GM12801 (cell line): Measurements from ENCODE around the gene HCRTR1.

ENCODE experiments used
- TF ChIP-seq, protein P1 (sequence below): IDR thresholded peaks from one replicate; pipeline ENCODE4 v1.5.1; 2011; ENCODE audit warnings: control low read depth; ENCODE audit not compliant: insufficient read length; ENCODE audit errors: extremely low read depth

The HCRTR1 gene

DNA sequence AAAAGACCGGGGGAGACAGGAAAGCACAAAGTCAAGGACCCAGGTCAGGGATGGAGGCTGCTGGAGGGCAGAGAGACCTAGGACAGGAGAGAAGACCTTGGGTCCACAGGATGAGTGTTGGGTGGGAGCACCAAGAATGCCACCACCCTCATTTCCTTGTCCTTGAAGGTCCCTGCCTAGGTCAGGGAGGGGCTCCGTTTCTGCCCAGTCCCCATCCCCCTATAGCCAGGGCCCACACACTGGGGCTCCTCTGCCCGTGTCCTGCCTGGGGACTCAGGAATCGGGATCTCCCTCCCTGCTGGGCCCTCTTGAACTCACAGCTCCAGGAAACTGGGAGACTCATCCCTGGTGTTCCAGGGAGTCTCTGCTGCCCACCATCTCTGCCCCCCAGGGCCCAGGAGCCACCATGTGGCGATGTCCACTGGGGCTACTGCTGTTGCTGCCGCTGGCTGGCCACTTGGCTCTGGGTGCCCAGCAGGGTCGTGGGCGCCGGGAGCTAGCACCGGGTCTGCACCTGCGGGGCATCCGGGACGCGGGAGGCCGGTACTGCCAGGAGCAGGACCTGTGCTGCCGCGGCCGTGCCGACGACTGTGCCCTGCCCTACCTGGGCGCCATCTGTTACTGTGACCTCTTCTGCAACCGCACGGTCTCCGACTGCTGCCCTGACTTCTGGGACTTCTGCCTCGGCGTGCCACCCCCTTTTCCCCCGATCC is 40.6 kb upstream of the HCRTR1 start:
- TF ChIP-seq, protein P1, sequence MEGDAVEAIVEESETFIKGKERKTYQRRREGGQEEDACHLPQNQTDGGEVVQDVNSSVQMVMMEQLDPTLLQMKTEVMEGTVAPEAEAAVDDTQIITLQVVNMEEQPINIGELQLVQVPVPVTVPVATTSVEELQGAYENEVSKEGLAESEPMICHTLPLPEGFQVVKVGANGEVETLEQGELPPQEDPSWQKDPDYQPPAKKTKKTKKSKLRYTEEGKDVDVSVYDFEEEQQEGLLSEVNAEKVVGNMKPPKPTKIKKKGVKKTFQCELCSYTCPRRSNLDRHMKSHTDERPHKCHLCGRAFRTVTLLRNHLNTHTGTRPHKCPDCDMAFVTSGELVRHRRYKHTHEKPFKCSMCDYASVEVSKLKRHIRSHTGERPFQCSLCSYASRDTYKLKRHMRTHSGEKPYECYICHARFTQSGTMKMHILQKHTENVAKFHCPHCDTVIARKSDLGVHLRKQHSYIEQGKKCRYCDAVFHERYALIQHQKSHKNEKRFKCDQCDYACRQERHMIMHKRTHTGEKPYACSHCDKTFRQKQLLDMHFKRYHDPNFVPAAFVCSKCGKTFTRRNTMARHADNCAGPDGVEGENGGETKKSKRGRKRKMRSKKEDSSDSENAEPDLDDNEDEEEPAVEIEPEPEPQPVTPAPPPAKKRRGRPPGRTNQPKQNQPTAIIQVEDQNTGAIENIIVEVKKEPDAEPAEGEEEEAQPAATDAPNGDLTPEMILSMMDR, result no peak

DNA sequence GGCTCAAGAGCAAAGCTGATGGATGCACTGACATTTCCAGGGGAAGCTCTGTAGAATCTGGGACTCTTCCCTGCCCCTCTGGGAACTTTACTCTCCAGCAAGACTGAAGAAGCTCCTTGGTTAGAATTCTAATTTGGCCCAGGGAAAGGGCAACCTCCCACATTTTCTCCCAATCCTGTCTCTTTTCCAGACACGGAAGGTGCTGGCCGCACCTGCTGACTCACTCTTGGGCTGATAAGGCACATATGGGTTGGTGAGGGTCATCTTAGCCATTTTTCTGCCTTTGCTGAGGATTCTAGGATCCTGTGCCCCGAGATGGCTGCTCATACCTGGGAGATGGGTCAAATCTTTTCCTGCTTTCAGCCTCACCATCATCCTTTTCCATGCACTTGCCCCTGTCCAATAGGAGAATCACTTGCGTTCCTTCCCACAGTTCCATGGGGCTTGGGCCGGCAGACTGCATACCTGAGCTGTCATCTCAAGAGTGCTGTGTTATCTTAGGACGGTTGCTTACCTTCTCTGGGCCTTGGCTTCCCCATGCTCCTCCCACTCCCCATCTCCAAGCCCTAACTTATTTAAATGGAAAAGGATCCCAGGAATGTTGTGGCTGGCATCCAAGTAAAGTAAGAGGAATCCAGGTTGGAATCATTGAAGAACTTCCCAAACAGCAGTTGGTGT is 39.8 kb upstream of the HCRTR1 start:
- TF ChIP-seq, protein P1, result no peak

DNA sequence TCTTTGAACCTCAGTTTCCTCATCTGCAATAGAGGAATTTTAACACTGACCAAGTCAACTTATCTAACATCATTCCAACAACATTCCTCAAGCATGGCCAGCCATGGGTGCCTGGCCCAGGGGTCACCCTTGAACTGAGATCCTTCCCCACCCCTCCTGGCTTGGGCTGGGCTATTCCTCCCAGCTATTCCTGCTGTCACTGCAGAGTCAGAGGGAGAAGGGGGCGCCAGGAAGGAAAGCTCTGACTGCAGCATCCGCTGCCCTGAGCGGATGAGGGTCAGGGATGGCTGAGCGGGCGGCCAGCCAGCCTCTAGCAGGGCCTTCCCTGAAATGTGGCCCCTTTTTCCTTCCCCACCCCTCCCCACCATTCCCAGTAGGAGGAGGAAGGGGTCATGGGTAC is 38.1 kb upstream of the HCRTR1 start:
- TF ChIP-seq, protein P1, result no peak

DNA sequence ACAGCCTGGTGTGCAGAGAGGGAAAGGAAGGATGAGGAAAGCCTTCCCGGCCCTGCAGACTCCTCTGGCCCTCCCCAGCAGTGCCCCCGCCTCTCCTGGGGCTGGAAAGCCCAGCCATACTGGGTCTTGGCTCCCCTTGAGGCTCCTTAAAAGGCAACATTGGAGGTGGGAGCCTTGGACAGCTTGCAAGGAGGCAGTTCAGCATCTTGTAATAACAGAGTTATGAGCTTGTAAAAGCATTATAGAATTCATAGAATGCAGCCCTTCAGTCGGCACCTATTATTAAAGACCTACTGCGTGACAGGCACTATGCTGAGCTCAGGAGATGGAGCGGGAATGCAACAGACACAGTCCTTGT is 37.0 kb upstream of the HCRTR1 start:
- TF ChIP-seq, protein P1, result no peak

DNA sequence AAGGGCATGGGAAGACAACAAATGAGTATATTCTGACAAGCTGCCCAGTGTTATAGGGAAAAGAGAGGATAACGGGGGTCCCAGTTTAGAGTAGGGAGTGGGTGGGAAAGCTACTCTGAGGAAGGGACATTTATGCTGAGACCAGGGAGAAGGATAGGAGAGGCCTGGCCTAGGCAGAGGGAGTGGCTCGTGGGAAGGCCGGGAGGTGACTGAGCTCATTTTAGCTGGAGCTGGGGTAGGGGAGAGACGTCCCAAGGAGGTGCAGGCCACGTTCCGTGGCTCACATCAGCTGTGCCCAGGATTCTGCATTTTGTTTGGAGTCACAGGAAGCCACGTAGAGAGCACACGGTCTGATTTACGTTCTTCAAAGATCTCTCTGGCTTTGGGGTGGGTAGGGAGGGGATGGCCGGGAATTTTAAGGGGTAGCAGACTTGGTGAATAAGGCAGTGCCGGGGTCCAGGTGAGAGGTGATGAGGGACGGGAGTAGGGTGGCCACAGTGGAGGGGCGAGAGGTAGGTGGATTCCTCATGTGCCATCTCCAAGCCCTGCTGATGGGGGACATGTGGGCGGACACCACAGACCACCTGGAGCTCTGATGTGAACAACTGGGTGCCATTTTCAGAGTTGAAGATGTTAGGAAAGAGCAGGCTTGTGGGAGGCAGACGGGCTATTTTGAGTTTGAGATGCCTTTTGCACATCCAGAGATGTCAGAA is 36.4 kb upstream of the HCRTR1 start:
- TF ChIP-seq, protein P1, result no peak

DNA sequence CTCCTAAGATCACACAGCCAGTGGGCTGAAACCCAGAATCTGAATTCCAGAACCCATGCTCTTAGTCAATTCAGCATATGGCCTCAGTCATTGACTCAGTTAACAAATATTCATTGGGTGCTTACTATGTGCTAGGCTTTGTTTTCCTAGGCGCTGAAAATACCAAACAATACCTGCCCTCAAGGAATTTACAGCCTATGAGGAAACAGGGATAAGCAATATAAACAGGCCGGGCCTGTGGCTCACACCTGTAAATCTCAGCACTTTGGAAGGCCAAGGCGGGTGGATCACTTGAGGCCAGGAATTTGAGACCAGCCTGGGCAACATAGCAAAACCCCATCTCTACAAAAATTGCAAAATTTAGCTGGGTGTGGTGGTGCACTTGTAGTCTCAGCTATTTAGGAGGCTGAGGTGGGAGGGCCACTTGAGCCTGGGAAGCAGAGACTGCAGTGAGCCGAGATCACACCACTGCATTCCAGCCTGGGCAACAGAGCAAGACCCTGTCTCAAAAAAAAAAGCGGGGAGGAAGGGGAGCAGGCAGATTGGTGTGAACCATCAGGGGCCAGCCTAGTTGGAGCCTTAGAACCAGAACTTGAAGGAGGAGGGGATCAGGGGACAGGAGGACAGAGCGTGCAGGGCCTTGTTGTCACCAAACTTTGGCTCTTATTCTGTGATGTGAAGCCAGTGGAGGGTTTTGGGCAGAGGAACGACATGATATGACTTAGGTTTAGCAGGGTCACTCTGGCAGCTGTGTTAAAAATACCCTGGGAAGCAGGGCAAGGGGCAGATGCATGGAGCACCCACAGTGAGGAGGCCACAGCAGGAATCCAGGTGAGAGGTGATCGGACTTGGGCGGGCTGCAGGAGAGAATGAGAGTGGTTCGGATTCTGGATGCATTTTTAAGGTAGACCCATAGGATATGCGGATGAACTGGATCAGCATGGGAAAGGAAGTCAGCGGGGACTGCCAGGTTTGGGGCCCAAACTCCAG is 35.4 kb upstream of the HCRTR1 start:
- TF ChIP-seq, protein P1, result no peak
